ENCODE data around the gene POLR1A. TPM values are rescaled to one million over a fixed set of nuclear protein-coding genes. Genes with fewer than 3 reads are reported as not detected.
A peak's percentile ranks its signal among the peaks of the same experiment; 100 is the strongest.

Gene POLR1A
- total RNA-seq, 2 donors from 2014 or later = 37.9 to 45.5 TPM

DNA sequence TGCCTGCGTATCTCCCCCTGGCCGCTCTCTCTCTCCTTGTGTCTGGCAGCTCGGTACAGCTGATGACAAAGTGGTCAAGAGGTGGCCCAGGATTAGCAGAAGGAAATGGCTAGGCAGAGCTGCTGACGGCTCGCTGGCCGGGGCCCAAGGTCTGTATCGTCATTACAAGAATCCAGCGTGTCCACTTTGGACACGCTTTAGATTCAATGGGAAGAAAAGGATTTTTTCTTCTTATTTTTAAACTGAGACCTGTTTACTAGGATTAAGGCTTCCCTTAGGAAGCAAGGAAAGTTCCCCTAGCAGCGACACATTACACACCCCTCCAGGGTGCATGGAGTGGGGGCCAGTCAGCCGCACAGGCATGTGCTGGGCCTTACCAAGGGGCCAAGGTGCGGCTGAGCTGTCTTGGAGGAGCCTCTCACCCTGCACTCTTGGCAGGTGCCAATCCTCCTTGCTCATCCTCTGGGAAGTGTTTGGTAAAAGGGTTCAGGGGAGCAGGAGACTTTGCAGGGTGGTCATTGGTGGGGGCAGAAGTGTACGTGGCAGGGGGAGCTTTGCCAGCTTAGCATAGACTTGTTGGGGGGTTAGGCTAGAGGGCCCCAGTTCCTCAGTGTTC lies 76.8 kb downstream of the POLR1A start:
- Mint-ChIP-seq H3K9me3 (no peaks in the 10 kb centered on the region), H3K36me3 (ENCODE audit: low read depth) (peaks cover 81% of the 10 kb centered on the region), H3K4me1 (no peaks in the 10 kb centered on the region), H3K4me3 (no peak overlapping the region), H3K27ac (no peak overlapping the region), H3K27me3 (ENCODE audit: insufficient read depth) (no peaks in the 10 kb centered on the region)
- Histone ChIP-seq H3K36me3 (ENCODE audit: control insufficient read depth, insufficient read depth, low read length) (peaks cover 83% of the 10 kb centered on the region), H3K4me1 (ENCODE audit: control insufficient read depth, insufficient read depth, low read length) (no peaks in the 10 kb centered on the region), H3K9ac (ENCODE audit: extremely low read depth, low read length, poor library complexity, severe bottlenecking) (no peak overlapping the region), H3K4me3 (ENCODE audit: low read length) (no peak overlapping the region), H3K27ac (ENCODE audit: low read depth, low read length) (no peak overlapping the region), H3K9me3 (ENCODE audit: control insufficient read depth, low read length) (no peaks in the 10 kb centered on the region), H3K27me3 (ENCODE audit: control insufficient read depth, insufficient read depth, low read length, poor library complexity, severe bottlenecking) (no peaks in the 10 kb centered on the region)
- WGBS, 2 experiments (ENCODE audit: insufficient coverage in 1 of 2, insufficient read length in 1 of 2) = 94 to 100% methylated on average over 5 to 13 of the region's 13 CpGs
- TF ChIP-seq, protein P1, sequence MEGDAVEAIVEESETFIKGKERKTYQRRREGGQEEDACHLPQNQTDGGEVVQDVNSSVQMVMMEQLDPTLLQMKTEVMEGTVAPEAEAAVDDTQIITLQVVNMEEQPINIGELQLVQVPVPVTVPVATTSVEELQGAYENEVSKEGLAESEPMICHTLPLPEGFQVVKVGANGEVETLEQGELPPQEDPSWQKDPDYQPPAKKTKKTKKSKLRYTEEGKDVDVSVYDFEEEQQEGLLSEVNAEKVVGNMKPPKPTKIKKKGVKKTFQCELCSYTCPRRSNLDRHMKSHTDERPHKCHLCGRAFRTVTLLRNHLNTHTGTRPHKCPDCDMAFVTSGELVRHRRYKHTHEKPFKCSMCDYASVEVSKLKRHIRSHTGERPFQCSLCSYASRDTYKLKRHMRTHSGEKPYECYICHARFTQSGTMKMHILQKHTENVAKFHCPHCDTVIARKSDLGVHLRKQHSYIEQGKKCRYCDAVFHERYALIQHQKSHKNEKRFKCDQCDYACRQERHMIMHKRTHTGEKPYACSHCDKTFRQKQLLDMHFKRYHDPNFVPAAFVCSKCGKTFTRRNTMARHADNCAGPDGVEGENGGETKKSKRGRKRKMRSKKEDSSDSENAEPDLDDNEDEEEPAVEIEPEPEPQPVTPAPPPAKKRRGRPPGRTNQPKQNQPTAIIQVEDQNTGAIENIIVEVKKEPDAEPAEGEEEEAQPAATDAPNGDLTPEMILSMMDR (conservative IDR thresholded peaks at IDR 0.05) = no peak
- no peak for DNase-seq

DNA sequence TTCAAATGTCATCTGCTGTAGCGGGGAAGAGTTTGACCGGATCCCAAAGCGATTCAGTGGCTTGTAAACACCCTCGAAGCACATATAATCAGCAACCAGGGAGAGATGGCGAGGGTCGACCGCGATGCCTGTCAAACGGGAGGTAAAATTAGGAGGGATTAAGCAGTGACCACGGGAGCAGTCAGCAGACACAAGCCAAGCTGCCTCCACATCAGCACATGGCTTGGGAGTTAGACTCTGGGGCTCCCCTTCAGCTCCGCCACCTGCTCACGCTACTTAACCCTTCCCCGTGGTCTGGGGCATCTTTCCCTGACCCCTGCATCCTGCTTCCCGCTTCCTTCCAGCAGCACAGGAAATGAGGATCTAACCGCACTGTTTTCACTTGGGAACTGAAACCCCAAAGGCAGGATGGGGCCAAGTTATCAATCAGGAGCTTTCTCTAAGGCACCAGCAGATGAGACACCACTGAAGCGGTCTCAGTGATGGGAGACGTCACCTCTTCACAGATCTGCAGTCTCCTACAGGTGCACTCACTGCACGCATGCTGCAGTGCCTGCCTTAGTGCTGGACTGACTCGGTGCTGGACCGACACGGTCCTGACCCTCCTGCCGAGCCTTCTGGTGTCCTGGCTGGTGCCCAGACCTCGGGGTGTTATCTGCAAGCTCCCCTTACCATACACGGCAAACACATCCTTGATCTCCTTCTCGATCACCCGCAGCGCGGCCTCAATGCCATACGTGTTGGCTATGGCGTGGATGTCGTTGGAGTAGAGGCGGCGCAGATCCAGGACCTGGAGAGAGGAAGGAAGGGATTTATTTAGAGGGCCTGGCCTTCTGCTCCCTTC lies 77.5 kb downstream of the POLR1A start:
- no peak for DNase-seq
- H3K27me3 ChIP-seq (ENCODE audit: control insufficient read depth, insufficient read depth, low read length, poor library complexity, severe bottlenecking) = no peaks in the 10 kb centered on the region
- TF ChIP-seq, protein P1 (conservative IDR thresholded peaks at IDR 0.05) = no peak
- Mint-ChIP-seq H3K27ac (peak overlapping the region; percentile 21), H3K9me3 (no peaks in the 10 kb centered on the region), H3K4me1 (no peaks in the 10 kb centered on the region), H3K4me3 (no peak overlapping the region), H3K36me3 (ENCODE audit: low read depth) (peaks cover 77% of the 10 kb centered on the region), H3K27me3 (ENCODE audit: insufficient read depth) (no peaks in the 10 kb centered on the region)
- no peak overlapping the region for H3K4me3 ChIP-seq (ENCODE audit: low read length)
- peaks cover 76% of the 10 kb centered on the region for H3K36me3 ChIP-seq (ENCODE audit: control insufficient read depth, insufficient read depth, low read length)
- 93 to 96% methylated on average over 20 to 33 of the region's 33 CpGs for WGBS, 2 experiments (ENCODE audit: insufficient coverage in 1 of 2, insufficient read length in 1 of 2)
- H3K9ac ChIP-seq (ENCODE audit: extremely low read depth, low read length, poor library complexity, severe bottlenecking) = no peak overlapping the region
- H3K4me1 ChIP-seq (ENCODE audit: control insufficient read depth, insufficient read depth, low read length) = no peaks in the 10 kb centered on the region
- no peaks in the 10 kb centered on the region for H3K9me3 ChIP-seq (ENCODE audit: control insufficient read depth, low read length)
- H3K27ac ChIP-seq (ENCODE audit: low read depth, low read length) = no peak overlapping the region

DNA sequence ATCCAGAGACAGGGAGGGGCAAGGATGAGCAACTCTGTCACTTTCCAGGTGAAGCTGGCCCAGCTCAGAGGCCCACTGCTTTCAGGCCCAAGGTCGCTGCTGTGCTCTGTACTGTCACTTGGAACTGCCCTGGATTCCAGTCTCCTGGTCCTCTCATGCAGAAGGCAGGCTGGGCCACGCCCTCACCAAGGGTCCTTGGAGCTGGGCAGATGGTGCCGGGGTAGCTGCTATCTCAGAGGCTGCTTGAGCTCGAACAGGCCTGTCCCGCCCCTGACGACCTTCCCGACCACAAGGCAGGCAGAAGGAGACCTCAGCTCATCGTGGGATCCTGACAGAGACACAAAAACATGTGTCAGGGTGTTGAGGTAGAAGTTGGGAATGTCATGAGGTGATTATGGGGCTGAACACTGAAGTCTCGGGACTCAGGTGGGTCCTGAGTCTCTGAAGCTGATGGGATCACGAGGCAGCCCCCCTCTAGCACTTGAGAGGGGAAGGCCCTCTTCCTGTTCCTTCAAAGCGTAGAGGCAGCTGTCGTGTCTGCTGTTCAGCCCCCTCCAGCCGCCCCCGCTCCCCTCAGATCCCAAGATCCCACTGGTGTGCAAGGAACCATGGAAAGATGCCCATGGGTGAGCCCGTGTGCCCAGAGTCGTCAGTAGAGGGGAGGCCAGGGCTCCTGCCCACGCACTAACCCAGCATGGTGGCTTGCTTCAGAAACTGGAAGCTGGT lies 78.3 kb downstream of the POLR1A start:
- Histone ChIP-seq H3K4me3 (ENCODE audit: low read length) (no peak overlapping the region), H3K9me3 (ENCODE audit: control insufficient read depth, low read length) (no peaks in the 10 kb centered on the region), H3K27ac (ENCODE audit: low read depth, low read length) (no peak overlapping the region), H3K36me3 (ENCODE audit: control insufficient read depth, insufficient read depth, low read length) (peaks cover 69% of the 10 kb centered on the region), H3K27me3 (ENCODE audit: control insufficient read depth, insufficient read depth, low read length, poor library complexity, severe bottlenecking) (no peaks in the 10 kb centered on the region), H3K9ac (ENCODE audit: extremely low read depth, low read length, poor library complexity, severe bottlenecking) (no peak overlapping the region), H3K4me1 (ENCODE audit: control insufficient read depth, insufficient read depth, low read length) (no peaks in the 10 kb centered on the region)
- TF ChIP-seq, protein P1 (conservative IDR thresholded peaks at IDR 0.05) = no peak
- Mint-ChIP-seq H3K4me3 (no peak overlapping the region), H3K4me1 (no peaks in the 10 kb centered on the region), H3K36me3 (ENCODE audit: low read depth) (peaks cover 69% of the 10 kb centered on the region), H3K9me3 (no peaks in the 10 kb centered on the region), H3K27ac (no peak overlapping the region), H3K27me3 (ENCODE audit: insufficient read depth) (no peaks in the 10 kb centered on the region)
- 94 to 96% methylated on average over 10 to 17 of the region's 17 CpGs for WGBS, 2 experiments (ENCODE audit: insufficient coverage in 1 of 2, insufficient read length in 1 of 2)
- no peak for DNase-seq

Data from endodermal cell (in vitro differentiated cells).